ENCODE data around the gene EMP1. TPM values are rescaled to one million over a fixed set of nuclear protein-coding genes. Genes with fewer than 3 reads are reported as not detected.

The EMP1 gene
- polyA plus RNA-seq, 1 donor from 2014 or later, result 0.33 TPM

- no peaks in the 10 kb centered on the region for H3K79me2 ChIP-seq (replicated peaks; ENCODE audit: insufficient read depth, low read length)
Measured at GRCh38 chr12:13238204-13238603, 41.7 kb downstream of the EMP1 start.

GRCh38 chr12:13241833-13242488, 45.4 kb downstream of the EMP1 start:
- Histone ChIP-seq H3K36me3 (ENCODE audit: insufficient read depth, low read length) (no peaks in the 10 kb centered on the region), H4K20me1 (ENCODE audit: insufficient read depth) (no peaks in the 10 kb centered on the region), H3K79me2 (replicated peaks; ENCODE audit: insufficient read depth, low read length) (no peaks in the 10 kb centered on the region), H3K9ac (ENCODE audit: low read length) (no peak overlapping the region), H3K4me3 (ENCODE audit: low read length) (no peak overlapping the region), H3K9me2 (ENCODE audit: insufficient read depth, low read length) (no peaks in the 10 kb centered on the region), H2AFZ (ENCODE audit: low read depth, low read length) (no peak overlapping the region), H3K9me3 (ENCODE audit: low read length) (no peaks in the 10 kb centered on the region), H3K4me2 (ENCODE audit: low read length) (no peak overlapping the region), H3K27me3 (ENCODE audit: insufficient read depth, low read depth, low read length) (no peaks in the 10 kb centered on the region), H3F3A (ENCODE audit: insufficient read depth, low read length, poor library complexity, severe bottlenecking) (no peaks in the 10 kb centered on the region), H3K27ac (ENCODE audit: low read length) (no peak overlapping the region)
- TF ChIP-seq TAF1 (IDR thresholded peaks at IDR 0.05; ENCODE audit: low read depth) (no peak), EP300 (conservative IDR thresholded peaks at IDR 0.05; ENCODE audit: poor library complexity, severe bottlenecking) (no peak), MXI1 (conservative IDR thresholded peaks at IDR 0.05; ENCODE audit: poor library complexity, severe bottlenecking) (no peak), EZH2 (IDR thresholded peaks at IDR 0.05; ENCODE audit: borderline replicate concordance, insufficient read depth, low read length, poor library complexity, severe bottlenecking) (no peak), REST (IDR thresholded peaks at IDR 0.05; ENCODE audit: borderline replicate concordance) (no peak), RAD21 (conservative IDR thresholded peaks at IDR 0.05) (no peak), POLR2AphosphoS5 (IDR thresholded peaks at IDR 0.05) (no peak), SMC3 (conservative IDR thresholded peaks at IDR 0.05; ENCODE audit: poor library complexity) (no peak)

More at GRCh38 chr12:13238204-13238603, 41.7 kb downstream of the EMP1 start:
- H3K4me3 ChIP-seq (ENCODE audit: low read length), result no peak overlapping the region
- no peaks in the 10 kb centered on the region for H3K9me2 ChIP-seq (ENCODE audit: insufficient read depth, low read length)
- H3K27me3 ChIP-seq (ENCODE audit: insufficient read depth, low read depth, low read length), result no peaks in the 10 kb centered on the region
- no peak overlapping the region for H3K4me2 ChIP-seq (ENCODE audit: low read length)
- no peaks in the 10 kb centered on the region for H3K36me3 ChIP-seq (ENCODE audit: insufficient read depth, low read length)
- no peak overlapping the region for H3K9ac ChIP-seq (ENCODE audit: low read length)
- H2AFZ ChIP-seq (ENCODE audit: low read depth, low read length), result no peak overlapping the region
- no peaks in the 10 kb centered on the region for H3F3A ChIP-seq (ENCODE audit: insufficient read depth, low read length, poor library complexity, severe bottlenecking)
- no peaks in the 10 kb centered on the region for H4K20me1 ChIP-seq (ENCODE audit: insufficient read depth)
- no peaks in the 10 kb centered on the region for H3K9me3 ChIP-seq (ENCODE audit: low read length)
- H3K27ac ChIP-seq (ENCODE audit: low read length), result no peak overlapping the region
- TF ChIP-seq RAD21 (conservative IDR thresholded peaks at IDR 0.05) (no peak), MXI1 (conservative IDR thresholded peaks at IDR 0.05; ENCODE audit: poor library complexity, severe bottlenecking) (no peak), SMC3 (conservative IDR thresholded peaks at IDR 0.05; ENCODE audit: poor library complexity) (no peak), REST (IDR thresholded peaks at IDR 0.05; ENCODE audit: borderline replicate concordance) (no peak), CTCF (IDR thresholded peaks at IDR 0.05; ENCODE audit: poor library complexity, severe bottlenecking) (no peak), EZH2 (IDR thresholded peaks at IDR 0.05; ENCODE audit: borderline replicate concordance, insufficient read depth, low read length, poor library complexity, severe bottlenecking) (no peak), POLR2AphosphoS5 (IDR thresholded peaks at IDR 0.05) (no peak)
